Stimulated activated CD4-positive, alpha-beta T cell treated with anti-CD3 and anti-CD28 coated beads, Interleukin-4, amount 100 ng/mL, for 48 hours (primary cell): ENCODE data around the gene EPHB1.
"Not testable (repeated sequence)": the region's sequence is repeated elsewhere in the genome, so short reads cannot be mapped to it uniquely, and the experiment has no call there.

Experiments used
- DNase-seq, 2 donors: peaks; one replicate each; pipeline ENCODE4 v3.0.0-alpha.2; 2020; ENCODE audit warnings: low read depth in 2 of 2

The EPHB1 gene

DNA sequence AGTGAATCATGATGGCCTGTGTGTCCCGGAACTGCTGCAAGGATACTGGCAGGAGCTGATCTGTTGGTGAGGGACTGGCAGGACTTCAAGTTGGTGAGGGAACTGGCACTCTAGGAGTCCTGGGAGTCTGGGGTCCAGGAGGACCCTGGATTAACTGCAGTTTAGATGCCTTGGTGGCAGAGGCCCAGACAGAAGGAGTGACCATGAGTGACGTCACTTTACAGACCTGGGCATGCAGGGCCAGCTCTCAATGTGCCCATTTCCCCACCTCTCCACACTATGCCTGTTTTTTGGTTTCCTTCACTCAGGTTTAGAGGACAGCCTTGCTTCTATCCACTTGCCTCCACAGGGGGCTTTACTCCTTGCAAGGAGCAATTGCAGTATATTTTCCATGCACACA, 154.1 kb downstream of the EPHB1 start:
- no peak for DNase-seq

DNA sequence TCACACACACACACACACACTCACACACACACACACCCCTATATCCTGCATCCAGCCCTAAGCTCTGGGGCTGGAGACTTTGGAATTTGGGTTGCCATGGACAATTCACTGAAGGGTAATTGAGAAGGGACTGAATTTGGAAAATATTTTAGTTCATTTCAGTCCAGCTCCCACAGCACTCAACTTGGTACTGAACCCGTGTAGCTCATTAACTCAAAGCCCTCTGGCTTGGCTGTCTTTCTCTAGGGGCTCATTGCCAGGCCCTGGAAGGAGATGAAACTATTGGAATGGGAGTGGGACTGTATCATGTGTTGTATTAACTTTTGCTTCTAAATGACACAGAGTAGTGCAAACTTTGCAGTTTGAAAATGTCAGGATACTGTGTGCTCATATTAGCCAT, 157.3 kb downstream of the EPHB1 start:
- DNase-seq, result no peak

DNA sequence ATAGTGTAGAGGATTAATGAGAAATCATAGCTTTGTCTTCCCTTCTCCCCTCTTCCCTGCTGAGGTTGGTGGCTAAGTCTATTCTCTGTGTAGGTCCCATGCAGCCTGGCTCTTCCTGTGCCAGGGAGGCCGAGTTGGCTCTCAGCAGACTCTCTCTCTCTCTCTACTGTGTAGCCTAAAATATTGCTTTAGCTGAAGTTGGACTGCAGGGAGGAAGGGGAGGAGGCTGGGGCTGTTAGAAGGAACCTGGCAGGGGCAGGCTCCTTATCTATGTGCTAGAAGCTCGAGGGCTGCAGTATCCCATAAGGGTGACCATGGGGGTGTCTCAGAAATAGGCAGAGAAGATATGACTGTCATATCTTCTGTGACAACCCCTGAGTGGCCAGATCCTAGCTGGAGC, 160.8 kb downstream of the EPHB1 start:
- DNase-seq, result no peak

DNA sequence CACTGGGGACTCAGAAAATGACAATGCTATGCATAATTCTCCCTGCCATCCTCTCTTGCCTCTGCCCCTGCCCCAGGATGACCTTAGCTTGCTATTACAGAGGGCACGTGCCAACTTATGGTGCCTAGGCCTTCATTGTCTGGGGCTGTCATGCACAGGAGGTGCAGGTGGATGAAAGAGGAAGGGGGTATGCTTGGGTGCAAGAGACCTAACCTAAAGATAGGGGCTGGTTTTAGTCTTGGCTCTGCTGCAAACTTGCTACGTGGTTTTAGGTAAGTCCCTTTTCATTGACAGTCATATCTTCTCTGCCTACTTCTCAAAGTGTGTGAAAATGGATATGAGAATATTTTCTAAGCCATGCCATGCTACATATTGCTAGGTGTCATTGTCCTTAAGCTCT, 161.3 kb downstream of the EPHB1 start:
- DNase-seq, result no peak

DNA sequence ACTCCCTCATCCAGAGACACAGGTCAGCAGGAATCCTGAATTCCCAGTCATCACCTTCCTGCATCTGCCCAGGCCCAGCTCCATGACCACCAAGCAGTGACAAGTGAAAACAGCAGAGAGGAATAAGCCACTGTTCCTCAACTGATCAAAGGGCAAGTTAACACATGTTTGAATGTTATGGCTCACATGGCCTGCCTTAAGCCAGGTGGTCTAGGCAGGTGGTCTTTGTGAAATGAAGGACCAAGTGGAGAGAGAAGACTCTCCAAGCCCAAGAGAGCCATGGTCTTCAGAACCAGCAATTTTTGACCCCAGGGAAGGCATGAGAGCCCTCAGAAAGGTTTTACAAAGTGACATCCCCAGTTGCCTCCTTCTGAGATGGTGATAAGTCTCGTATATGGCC, 161.8 kb downstream of the EPHB1 start:
- DNase-seq, result no peak

- DNase-seq, result no peak
Measured at GRCh38 chr3:134959516-134959915, 164.5 kb downstream of the EPHB1 start.

DNA sequence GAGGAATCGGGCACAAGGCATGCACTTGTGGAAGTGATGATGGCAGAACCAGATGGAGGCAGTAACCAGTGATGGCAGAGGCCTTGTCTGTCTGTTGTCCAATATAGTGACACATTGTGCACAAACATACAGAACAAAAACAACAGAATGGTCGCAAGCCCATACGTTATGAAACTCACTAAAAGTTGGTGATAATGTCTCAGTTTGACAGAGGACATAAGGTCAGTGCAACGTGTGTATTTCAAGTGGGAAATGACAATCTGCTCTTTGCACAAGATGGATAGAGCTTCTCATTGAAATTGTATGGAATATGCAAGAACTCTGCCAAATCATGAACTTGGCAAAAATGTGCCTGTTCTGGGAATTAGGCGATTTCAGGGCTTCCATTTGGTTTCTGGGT, 169.2 kb downstream of the EPHB1 start:
- DNase-seq, result no peak

DNA sequence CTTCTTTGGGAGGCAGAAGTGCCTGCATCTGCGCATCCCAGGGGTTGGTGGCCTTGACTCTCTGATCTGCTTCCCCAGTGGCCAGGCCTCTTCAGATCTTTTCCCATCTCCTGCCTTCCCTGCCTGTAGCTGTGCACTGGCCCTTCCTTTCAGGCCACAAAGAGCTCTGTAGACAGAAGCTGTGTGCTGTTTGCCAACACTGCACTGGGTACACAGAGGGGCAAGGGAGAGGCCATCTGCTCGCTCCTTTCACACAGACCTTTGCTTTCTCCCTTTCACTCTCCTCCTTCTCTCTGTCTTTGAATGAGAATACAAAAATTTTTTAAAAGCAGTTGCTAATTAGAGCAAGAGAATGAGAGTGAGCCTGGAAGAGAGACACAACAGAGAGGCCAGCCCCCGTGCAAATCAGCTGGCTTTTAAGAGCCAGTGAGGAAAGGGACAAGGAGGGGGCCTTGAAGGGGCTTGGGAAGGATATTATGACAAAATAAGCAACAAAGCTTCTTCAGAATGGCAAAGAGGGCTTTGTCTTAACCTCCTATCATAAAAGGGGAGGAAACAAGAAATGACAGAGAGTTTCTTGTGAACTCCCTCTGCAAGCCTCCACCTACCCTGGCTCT, 170.9 kb downstream of the EPHB1 start:
- no peak for DNase-seq

DNA sequence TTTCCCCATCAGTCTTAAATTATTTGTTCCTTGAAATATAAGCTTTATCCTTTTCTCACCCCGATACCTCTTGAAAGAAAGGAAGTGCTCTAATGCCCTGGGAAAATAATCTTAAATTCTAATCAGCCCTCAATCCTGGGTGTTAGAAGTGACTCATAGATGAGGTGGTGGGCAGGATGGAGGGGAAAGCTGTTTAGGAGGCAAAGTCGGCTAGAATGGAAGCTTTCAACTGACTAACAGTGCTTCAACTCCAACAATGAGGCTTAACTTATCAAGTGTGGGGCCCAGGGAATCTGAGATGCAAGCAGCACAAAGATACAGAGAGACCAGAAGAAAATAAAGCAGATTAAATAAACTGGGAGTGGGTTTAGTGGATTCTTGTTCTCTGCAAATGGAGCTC, 175.8 kb downstream of the EPHB1 start:
- no peak for DNase-seq

GRCh38 chr3:134971306-134971705, 176.2 kb downstream of the EPHB1 start:
- no peak for DNase-seq

DNA sequence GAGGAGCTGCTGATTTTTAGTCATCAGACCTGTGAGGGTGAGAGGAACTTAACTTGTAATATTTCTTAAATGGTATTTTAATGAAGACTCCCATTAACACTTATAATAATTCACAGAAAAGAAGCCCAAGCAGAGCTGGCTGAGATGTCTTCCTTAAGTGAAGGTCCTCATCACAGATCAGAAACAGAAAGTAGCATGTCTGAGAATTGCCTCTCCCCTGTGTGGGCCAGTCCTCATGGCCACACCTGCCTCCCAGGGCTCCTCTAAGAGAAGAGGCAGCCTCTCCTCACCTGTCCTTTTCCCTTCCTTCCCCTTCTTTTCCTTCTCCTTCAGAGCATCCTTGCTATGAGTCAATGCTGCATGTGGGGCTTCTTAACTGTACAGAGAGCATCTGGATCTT, 176.8 kb downstream of the EPHB1 start:
- DNase-seq, result not testable (repeated sequence)

DNA sequence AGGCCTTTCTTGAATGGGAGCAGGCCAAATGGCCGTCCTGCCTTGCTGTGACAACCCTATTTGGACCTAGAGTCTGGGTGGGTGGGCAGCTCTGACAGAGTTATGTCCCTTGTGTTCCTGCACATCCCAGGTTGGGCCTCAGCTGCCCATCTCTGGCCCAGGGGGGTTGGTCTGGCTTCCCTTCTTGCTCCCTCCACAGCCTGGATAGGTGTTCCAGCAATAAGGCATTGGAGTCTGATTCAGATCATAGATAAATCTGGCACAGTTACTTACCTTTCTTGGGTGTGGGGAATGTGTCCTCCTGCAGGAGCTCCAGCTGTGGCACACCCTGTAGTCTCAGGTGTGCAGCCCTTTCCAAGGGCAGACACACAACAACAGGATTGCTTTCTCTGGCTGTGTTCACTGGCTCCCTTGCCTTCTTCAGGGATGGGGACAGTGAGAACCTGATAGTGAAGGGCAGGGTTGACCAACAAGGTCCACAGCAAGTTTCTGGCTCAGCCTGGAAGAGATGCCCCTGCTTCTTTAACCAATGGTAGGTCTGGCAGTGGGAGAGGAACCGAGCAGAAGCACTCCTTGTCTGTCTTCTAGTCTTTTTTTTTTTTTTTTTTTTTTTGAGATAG, 177.9 kb downstream of the EPHB1 start:
- no peak for DNase-seq

GRCh38 chr3:134974624-134975023, 179.6 kb downstream of the EPHB1 start:
- DNase-seq, result no peak

DNA sequence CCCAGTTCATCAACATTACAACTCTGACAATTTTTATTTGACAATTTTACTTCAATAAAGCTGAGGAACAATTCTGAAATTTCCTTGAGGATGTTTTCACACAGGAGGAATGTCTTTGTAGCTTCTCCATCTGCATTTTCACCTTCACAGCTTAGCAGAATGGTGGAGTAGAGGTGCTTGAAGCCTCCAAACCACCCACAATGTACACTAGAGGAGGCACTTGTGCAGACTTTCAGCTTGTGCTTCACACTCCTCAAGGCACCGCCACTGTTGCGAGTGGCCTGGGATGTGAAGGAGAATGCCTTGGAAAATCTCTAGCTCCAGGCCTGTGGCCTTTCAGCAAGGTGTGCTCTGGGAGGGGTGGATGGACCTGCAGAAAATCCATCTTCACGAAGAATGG, 181.9 kb downstream of the EPHB1 start:
- DNase-seq, result no peak

GRCh38 chr3:134978658-134979057, 183.6 kb downstream of the EPHB1 start:
- no peak for DNase-seq

GRCh38 chr3:134985864-134986715, 191.0 kb downstream of the EPHB1 start:
- DNase-seq, result no peak

DNA sequence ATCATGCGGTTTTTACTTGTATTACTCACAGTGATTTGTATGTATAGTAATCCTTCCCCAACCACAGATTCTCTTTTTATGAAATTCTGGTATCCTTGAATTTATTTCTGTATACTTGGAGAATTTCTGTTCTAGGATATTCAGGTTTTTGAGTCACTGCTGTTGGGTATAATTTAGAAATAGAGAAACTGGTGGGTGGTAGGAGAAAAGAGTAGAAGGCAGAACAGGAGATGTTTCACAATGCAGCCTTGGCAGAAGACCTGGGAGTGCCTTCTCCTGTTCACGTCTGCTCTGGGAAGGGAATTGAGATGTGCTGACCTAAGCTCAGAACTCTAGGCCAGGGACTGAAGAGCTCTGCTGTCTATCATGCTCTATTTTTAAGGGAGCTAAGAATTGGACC, 193.6 kb downstream of the EPHB1 start:
- no peak for DNase-seq

GRCh38 chr3:134991003-134991402, 195.9 kb downstream of the EPHB1 start:
- DNase-seq, result no peak

GRCh38 chr3:134991472-134992010, 196.5 kb downstream of the EPHB1 start:
- DNase-seq, result no peak

- DNase-seq, result no peak
Measured at GRCh38 chr3:134992180-134992579, 197.1 kb downstream of the EPHB1 start.

GRCh38 chr3:134992586-134992985, 197.5 kb downstream of the EPHB1 start:
- no peak for DNase-seq

DNA sequence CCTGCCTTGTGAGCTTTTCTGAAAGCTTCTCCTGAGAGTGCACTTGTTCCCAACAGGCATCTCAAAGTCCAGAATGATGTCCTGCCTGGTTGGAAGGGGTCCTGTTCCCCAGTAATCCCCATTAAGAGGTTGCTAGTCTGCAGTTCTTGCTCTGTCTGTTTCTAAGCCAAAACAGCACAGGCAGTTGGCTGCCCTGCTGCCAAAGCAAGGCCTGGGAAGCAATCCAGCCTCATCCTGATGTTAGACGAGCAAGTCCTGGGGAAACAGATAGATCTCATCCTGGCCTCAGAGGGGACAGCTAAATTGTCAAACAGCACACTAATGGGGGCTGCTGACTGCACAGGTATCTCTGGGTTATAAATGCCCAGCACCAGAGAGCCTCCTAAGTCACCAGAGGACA, 198.0 kb downstream of the EPHB1 start:
- no peak for DNase-seq

DNA sequence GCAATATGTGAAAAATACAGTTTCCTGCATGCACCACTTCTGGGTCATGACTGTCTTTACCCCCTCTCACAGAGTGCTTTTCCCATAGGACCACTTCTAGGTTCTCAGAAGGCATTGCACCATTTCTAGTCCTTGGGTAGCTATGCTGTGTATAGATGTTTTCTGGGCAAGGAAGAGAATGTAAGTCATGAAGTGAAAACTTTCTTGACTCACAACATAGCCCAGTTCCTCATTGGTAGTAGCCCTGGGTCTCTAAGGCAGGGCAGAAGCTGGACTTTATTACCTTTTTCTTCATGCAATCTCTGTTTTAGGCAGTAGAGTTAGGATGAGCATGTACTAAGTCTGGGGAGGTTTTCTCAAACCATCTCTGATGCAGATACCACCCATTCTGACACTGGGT, 203.1 kb downstream of the EPHB1 start:
- no peak for DNase-seq
